ENCODE data around the gene CLIC3.
A peak's percentile ranks its signal among the peaks of the same experiment; 100 is the strongest.

Gene CLIC3

DNA sequence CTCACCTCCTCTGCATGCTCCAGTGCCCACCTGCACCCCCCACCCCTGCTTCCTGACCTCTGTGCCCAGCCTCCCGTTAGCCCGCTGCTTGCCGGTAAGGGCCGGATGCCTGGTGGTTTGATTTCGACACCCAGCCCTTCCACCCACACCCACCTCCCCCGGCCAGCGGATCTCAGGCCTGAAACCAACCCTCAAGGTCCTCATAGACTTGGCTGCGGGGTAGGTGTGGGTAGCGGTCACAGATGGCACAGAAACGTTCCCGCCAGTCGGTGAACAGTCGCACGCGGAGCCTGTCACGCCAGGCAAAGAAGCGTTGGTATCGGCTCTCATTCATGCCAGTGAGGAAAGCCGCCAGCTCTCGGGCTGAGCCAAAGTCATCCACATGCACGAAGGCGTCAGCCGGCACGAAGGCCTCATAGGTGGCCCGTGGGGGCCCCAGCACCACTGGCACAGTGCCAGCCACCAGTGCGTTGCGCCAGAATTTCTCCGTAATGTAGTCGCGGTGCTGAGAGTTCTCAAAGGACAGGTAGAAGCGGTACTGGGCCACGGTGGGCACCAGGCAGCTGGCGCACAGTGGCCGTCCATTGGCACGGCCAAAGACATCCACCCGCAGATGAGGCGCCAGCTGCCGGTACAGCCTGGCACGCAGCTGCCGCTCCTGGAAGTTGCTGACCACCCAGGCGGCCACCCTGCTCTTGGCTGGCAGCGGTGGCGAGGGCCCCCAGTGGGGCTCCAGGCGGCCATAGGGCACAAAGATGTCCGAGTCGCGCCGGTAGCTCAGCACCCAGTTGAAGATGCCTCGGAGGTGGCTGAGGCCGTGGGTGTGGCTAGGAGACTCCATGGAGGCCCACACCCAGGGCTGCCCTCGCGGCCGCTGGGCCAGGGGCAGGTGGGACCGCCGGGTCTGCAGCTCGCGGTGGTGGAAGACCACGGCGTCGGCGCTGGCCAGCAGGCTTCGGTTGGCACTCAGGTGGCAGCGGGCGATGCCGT is 34.5 kb upstream of the CLIC3 start:
- peak; percentile 67 to 80 (median 73) for DNase-seq

- DNase-seq = peak in 2 of 3 donors; percentile 12 to 33
Measured at GRCh38 chr9:137030006-137030405, 33.6 kb upstream of the CLIC3 start.

GRCh38 chr9:137029058-137029936 is 32.9 kb upstream of the CLIC3 start:
- DNase-seq = peak; percentile 86 to 93 (median 88)

GRCh38 chr9:137028263-137029057 is 32.1 kb upstream of the CLIC3 start:
- peak; percentile 68 to 94 (median 86) for DNase-seq

GRCh38 chr9:137027369-137028262 is 31.2 kb upstream of the CLIC3 start, which contains the start of gene ABCA2:
TSS of gene ABCA2 (minus strand) at chr9:137028237. CDS start at chr9:137028140, 97 bp downstream.
- peak in 2 of 3 donors; percentile 30 to 54 for DNase-seq

GRCh38 chr9:137026828-137027227 is 30.5 kb upstream of the CLIC3 start:
- no peak for DNase-seq

- DNase-seq = no peak
Measured at GRCh38 chr9:137026384-137026783, 30.0 kb upstream of the CLIC3 start.

- DNase-seq = no peak
Measured at GRCh38 chr9:137025517-137025966, 29.2 kb upstream of the CLIC3 start.

- DNase-seq = no peak
Measured at GRCh38 chr9:137023583-137023991, 27.2 kb upstream of the CLIC3 start.

GRCh38 chr9:137023157-137023556 is 26.8 kb upstream of the CLIC3 start:
- DNase-seq = no peak

DNA sequence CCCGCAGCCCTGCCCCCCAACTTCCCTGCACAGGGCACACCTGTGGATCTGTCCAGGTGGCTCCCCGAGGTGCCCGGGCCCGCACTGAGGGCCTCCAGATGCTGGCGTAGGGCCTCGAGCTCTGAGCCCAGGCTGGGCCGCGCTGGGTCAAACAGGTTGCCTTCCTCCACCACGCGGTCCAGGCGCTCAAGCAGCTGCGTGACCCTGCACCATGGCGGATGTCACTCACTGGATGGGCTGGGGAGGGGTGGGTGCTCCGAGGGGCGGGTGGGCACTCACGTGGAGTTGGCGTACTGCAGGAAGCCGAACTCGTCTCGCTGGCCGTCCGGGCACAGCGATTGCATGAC is 26.3 kb upstream of the CLIC3 start:
- no peak for DNase-seq

DNA sequence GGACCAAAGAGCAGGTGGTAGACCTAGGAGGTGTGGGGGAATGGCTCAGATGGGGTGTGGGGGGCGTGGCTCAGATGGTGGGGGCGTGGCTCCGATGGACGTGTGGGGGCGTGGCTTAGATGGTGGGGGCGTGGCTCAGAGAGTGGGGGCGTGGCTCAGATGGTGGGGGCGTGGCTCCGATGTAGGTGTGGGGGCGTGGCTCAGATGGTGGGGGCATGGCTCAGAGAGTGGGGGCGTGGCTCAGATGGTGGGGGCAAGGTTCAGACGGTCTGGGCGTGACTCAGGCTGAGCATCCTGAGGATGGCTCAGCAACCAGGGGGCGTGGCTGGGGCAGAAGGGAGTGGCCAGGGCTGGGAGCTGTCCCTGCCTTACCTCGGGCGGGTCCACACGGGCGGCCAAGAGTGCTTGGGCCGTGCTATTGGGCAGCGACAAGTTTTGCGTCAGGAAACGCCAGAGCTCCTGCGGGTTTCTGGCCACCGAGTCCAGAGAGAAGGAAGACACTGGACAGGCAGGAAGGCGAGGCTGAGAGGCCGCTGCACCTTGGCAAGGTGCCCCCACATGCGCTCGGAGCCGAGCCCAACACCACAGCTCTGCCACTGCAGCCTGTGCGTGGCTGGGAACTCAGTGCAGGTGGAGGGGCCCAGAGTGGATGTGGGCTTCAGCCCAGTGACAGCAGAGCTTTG is 25.8 kb upstream of the CLIC3 start:
- peak; percentile 83 to 91 (median 89) for DNase-seq

DNA sequence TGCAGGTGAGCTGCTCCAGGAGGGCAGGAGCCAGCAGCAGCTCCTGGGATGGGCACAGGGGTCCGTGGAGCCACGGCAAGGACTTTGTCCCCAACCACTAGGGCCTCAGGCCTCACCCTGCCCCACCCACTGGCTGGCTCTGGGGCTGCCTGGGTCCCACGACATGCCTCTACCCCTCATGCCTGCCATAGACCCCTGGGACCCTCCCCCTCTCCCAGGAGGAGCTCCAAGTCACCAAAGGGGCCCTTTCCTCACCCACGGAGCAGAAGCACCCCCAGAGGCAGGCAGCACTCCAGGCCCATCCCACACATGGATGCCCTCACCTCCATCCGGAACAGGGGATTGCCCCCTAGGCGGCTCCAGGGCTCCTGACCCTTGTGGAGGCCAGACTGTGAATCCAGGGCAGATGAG is 25.2 kb upstream of the CLIC3 start:
- DNase-seq = no peak

DNA sequence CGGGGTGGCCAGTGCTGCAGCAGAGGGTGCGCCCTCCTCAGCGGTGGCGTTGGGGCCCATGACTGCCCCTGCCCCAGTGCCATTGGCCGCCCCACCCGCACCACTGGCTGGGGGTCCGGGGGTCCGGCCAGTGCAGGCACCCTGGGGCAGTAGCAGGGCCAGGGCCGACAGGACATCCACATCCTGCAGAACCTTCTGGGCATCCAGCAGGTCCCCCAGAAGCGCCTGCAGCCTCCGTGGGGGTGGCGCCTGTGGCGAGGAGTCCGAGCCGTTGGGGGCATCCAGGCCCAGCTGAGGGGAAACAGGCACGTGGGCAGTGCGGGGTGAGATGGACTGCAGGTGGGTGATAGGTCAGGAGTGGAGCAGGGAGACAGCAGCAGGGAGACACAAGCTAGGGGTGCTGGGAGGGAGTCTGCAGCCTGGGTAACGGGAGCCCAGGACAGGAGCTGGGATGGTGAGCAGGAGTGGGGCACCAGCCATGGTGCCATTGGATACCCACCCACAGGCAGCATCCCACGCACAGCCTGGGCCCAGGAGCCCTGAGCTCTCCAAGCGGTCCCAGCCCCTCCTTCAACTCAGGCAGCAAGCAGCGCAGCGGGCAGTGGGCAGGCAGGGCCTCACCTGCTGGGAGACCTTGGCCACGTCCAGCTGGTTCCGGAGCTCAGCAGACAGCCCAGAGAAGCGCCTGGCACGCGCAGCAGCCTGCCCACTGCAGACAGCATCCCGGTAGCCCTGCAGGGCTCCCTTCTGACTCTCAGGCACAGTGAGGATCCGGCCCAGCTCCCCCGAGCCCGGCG is 24.6 kb upstream of the CLIC3 start:
- no peak for DNase-seq

- DNase-seq = no peak
Measured at GRCh38 chr9:137019891-137020683, 23.7 kb upstream of the CLIC3 start.

GRCh38 chr9:137018761-137019559 is 22.6 kb upstream of the CLIC3 start:
- no peak for DNase-seq

GRCh38 chr9:137017791-137018497 is 21.6 kb upstream of the CLIC3 start:
- no peak for DNase-seq
